ENCODE measurements around the gene ALPG.
"Not testable (repeated sequence)": the region's sequence is repeated elsewhere in the genome, so short reads cannot be mapped to it uniquely, and the experiment has no call there.

The ALPG gene

GRCh38 chr2:232379610-232380590 is 26.7 kb upstream of the ALPG start:
- not testable (repeated sequence) for H3K27me3 ChIP-seq (ENCODE audit: control insufficient read depth in 1 of 2, insufficient read depth in 2 of 2, low read length in 2 of 2); H3K9me3 ChIP-seq (ENCODE audit: low read length); H3K4me1 ChIP-seq (ENCODE audit: insufficient read depth, low read length); H3K27ac ChIP-seq (ENCODE audit: low read depth, low read length); H3K9ac ChIP-seq (ENCODE audit: low read length); H3K36me3 ChIP-seq (ENCODE audit: insufficient read depth, low read length); H3K4me3 ChIP-seq (ENCODE audit: low read depth in 1 of 2, low read length in 2 of 2)

GRCh38 chr2:232381204-232382031 is 25.2 kb upstream of the ALPG start:
- H3K9ac ChIP-seq (ENCODE audit: low read length); H3K27ac ChIP-seq (ENCODE audit: low read depth, low read length); H3K4me1 ChIP-seq (ENCODE audit: insufficient read depth, low read length); H3K4me3 ChIP-seq (ENCODE audit: low read depth in 1 of 2, low read length in 2 of 2); H3K9me3 ChIP-seq (ENCODE audit: low read length); H3K36me3 ChIP-seq (ENCODE audit: insufficient read depth, low read length): not testable (repeated sequence)
- peaks cover 8 to 19% of the 10 kb centered on the region in 2 donors for H3K27me3 ChIP-seq (ENCODE audit: control insufficient read depth in 1 of 2, insufficient read depth in 2 of 2, low read length in 2 of 2)

- Histone ChIP-seq H3K9ac (ENCODE audit: low read length) (no peak overlapping the region), H3K36me3 (ENCODE audit: insufficient read depth, low read length) (no peaks in the 10 kb centered on the region), H3K27ac (ENCODE audit: low read depth, low read length) (no peak overlapping the region), H3K4me1 (ENCODE audit: insufficient read depth, low read length) (no peaks in the 10 kb centered on the region), H3K27me3 (ENCODE audit: control insufficient read depth in 1 of 2, insufficient read depth in 2 of 2, low read length in 2 of 2) (peaks cover 8 to 31% of the 10 kb centered on the region in 2 donors), H3K4me3 (ENCODE audit: low read depth in 1 of 2, low read length in 2 of 2) (no peak overlapping the region), H3K9me3 (ENCODE audit: low read length) (no peaks in the 10 kb centered on the region)
These were observed 24.1 kb upstream of the ALPG start for GRCh38 chr2:232382331-232383225.

- Histone ChIP-seq H3K36me3 (ENCODE audit: insufficient read depth, low read length) (no peaks in the 10 kb centered on the region), H3K4me1 (ENCODE audit: insufficient read depth, low read length) (no peaks in the 10 kb centered on the region), H3K27ac (ENCODE audit: low read depth, low read length) (no peak overlapping the region), H3K9me3 (ENCODE audit: low read length) (no peaks in the 10 kb centered on the region), H3K4me3 (ENCODE audit: low read depth in 1 of 2, low read length in 2 of 2) (no peak overlapping the region), H3K27me3 (ENCODE audit: control insufficient read depth in 1 of 2, insufficient read depth in 2 of 2, low read length in 2 of 2) (peaks cover 8 to 44% of the 10 kb centered on the region in 2 donors), H3K9ac (ENCODE audit: low read length) (no peak overlapping the region)
These were observed 22.2 kb upstream of the ALPG start for GRCh38 chr2:232384466-232384865.

- H3K36me3 ChIP-seq (ENCODE audit: insufficient read depth, low read length); H3K9ac ChIP-seq (ENCODE audit: low read length); H3K4me3 ChIP-seq (ENCODE audit: low read depth in 1 of 2, low read length in 2 of 2); H3K27ac ChIP-seq (ENCODE audit: low read depth, low read length); H3K4me1 ChIP-seq (ENCODE audit: insufficient read depth, low read length); H3K9me3 ChIP-seq (ENCODE audit: low read length): not testable (repeated sequence)
- peaks cover 9 to 44% of the 10 kb centered on the region in 2 donors for H3K27me3 ChIP-seq (ENCODE audit: control insufficient read depth in 1 of 2, insufficient read depth in 2 of 2, low read length in 2 of 2)
These were observed 21.6 kb upstream of the ALPG start for GRCh38 chr2:232385058-232385457.

- H3K27me3 ChIP-seq (ENCODE audit: control insufficient read depth in 1 of 2, insufficient read depth in 2 of 2, low read length in 2 of 2): peaks cover 17 to 44% of the 10 kb centered on the region in 2 donors
These were observed 20.8 kb upstream of the ALPG start for GRCh38 chr2:232385660-232386489.

GRCh38 chr2:232386490-232386739 is 20.2 kb upstream of the ALPG start:
- Histone ChIP-seq H3K4me3 (ENCODE audit: low read depth in 1 of 2, low read length in 2 of 2) (no peak overlapping the region), H3K4me1 (ENCODE audit: insufficient read depth, low read length) (no peaks in the 10 kb centered on the region), H3K9me3 (ENCODE audit: low read length) (no peaks in the 10 kb centered on the region), H3K9ac (ENCODE audit: low read length) (no peak overlapping the region), H3K27ac (ENCODE audit: low read depth, low read length) (no peak overlapping the region), H3K27me3 (ENCODE audit: control insufficient read depth in 1 of 2, insufficient read depth in 2 of 2, low read length in 2 of 2) (peaks cover 18 to 48% of the 10 kb centered on the region in 2 donors), H3K36me3 (ENCODE audit: insufficient read depth, low read length) (no peaks in the 10 kb centered on the region)

More at GRCh38 chr2:232385660-232386489, 20.8 kb upstream of the ALPG start:
- no peaks in the 10 kb centered on the region for H3K9me3 ChIP-seq (ENCODE audit: low read length)
- no peaks in the 10 kb centered on the region for H3K4me1 ChIP-seq (ENCODE audit: insufficient read depth, low read length)
- H3K4me3 ChIP-seq (ENCODE audit: low read depth in 1 of 2, low read length in 2 of 2): no peak overlapping the region
- H3K9ac ChIP-seq (ENCODE audit: low read length): no peak overlapping the region
- H3K36me3 ChIP-seq (ENCODE audit: insufficient read depth, low read length): no peaks in the 10 kb centered on the region
- no peak overlapping the region for H3K27ac ChIP-seq (ENCODE audit: low read depth, low read length)

GRCh38 chr2:232386740-232387450 is 19.7 kb upstream of the ALPG start:
- Histone ChIP-seq H3K27ac (ENCODE audit: low read depth, low read length) (no peak overlapping the region), H3K9me3 (ENCODE audit: low read length) (no peaks in the 10 kb centered on the region), H3K36me3 (ENCODE audit: insufficient read depth, low read length) (no peaks in the 10 kb centered on the region), H3K9ac (ENCODE audit: low read length) (no peak overlapping the region), H3K4me1 (ENCODE audit: insufficient read depth, low read length) (no peaks in the 10 kb centered on the region), H3K27me3 (ENCODE audit: control insufficient read depth in 1 of 2, insufficient read depth in 2 of 2, low read length in 2 of 2) (peaks cover 16 to 44% of the 10 kb centered on the region in 2 donors), H3K4me3 (ENCODE audit: low read depth in 1 of 2, low read length in 2 of 2) (no peak overlapping the region)

GRCh38 chr2:232387451-232388171 is 19.0 kb upstream of the ALPG start:
- Histone ChIP-seq H3K27ac (ENCODE audit: low read depth, low read length) (no peak overlapping the region), H3K4me1 (ENCODE audit: insufficient read depth, low read length) (no peaks in the 10 kb centered on the region), H3K9me3 (ENCODE audit: low read length) (no peaks in the 10 kb centered on the region), H3K9ac (ENCODE audit: low read length) (no peak overlapping the region), H3K36me3 (ENCODE audit: insufficient read depth, low read length) (no peaks in the 10 kb centered on the region), H3K4me3 (ENCODE audit: low read depth in 1 of 2, low read length in 2 of 2) (no peak overlapping the region), H3K27me3 (ENCODE audit: control insufficient read depth in 1 of 2, insufficient read depth in 2 of 2, low read length in 2 of 2) (peaks cover 10 to 40% of the 10 kb centered on the region in 2 donors)

Measured in muscle layer of colon (tissue), 2 donors.